Measurements from ENCODE around the gene GPI. TPM values are rescaled to one million over a fixed set of nuclear protein-coding genes. Genes with fewer than 3 reads are reported as not detected.

GPI gene
- total and polyA plus RNA-seq, 2 donors (not counting 3 experiments of a cell fraction or from before 2014, with no cell fraction given): 131 to 273 TPM

DNA sequence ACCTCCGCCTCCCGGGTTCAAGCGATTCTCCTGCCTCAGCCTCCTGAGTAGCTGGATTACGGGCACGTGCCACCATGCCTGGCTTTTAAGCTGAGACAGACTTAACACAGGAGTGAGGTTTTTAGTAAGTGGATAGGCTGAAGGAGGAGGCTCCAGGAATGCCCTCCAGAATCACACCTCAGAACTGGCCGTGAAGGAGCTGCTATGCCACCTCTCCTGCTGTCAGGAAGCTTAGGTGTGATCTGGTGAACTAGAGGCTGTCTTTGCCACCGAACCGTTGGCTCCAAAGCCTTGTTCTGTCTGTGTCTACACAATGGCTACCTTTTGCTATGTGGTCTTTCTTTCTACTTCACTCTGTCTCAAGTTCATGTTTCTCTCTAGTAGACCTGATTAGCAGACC lies 43.4 kb downstream of the GPI start:
- CTCF ChIA-PET: no interaction called here
- H3K9ac ChIP-seq (replicated peaks; ENCODE audit: extremely low read depth, insufficient read depth, low read length): no peak overlapping the region
- H3K4me3 ChIP-seq (replicated peaks in 1 of 3; ENCODE audit: insufficient read depth in 1 of 3, low read depth in 1 of 3, low read length in 3 of 3): no peak overlapping the region
- H3K27ac ChIP-seq (ENCODE audit: insufficient read depth, low read depth, low read length): no peak overlapping the region
- H3K36me3 ChIP-seq (ENCODE audit: control insufficient read depth in 2 of 2, extremely low read depth in 1 of 2, insufficient read depth in 2 of 2, low read length in 2 of 2): peaks cover 0 to 8% of the 10 kb centered on the region in 2 experiments
- no peaks in the 10 kb centered on the region for H3K9me1 ChIP-seq (replicated peaks; ENCODE audit: control insufficient read depth, extremely low read depth, insufficient read depth, low read length)
- BruUV-seq (replicated peaks): no TSS peak
- DNase-seq (ENCODE audit: low read depth, low spot score) (no peak), FAIRE-seq (peak; percentile 56)
- H3K9me3 ChIP-seq (replicated peaks; ENCODE audit: control insufficient read depth, insufficient read depth, low read length): no peaks in the 10 kb centered on the region
- H3K79me2 ChIP-seq (ENCODE audit: control insufficient read depth, insufficient read depth, low read length): peaks cover 14% of the 10 kb centered on the region
- H2AFZ ChIP-seq (ENCODE audit: low read depth, low read length): no peak overlapping the region
- dilution Hi-C loops (cut with MboI; ENCODE audit: extremely low pct_ligation_motif_present, low sequenced_read_pairs): no loop called here
- POLR2A ChIA-PET: no interaction called here
- H3K27me3 ChIP-seq (ENCODE audit: control insufficient read depth in 2 of 2, insufficient read depth in 2 of 2, low read length in 2 of 2): no peaks in the 10 kb centered on the region
- H3K4me1 ChIP-seq (ENCODE audit: control insufficient read depth, extremely low read depth, insufficient read depth, low read length): peaks cover 7% of the 10 kb centered on the region
- TF ChIP-seq EZH2 (IDR thresholded peaks at IDR 0.05; ENCODE audit: borderline replicate concordance, low read depth, low read length, severe bottlenecking) (no peak), MYC (IDR thresholded peaks at IDR 0.05; ENCODE audit: low read depth, low read length) (no peak), JUN (IDR thresholded peaks at IDR 0.05; ENCODE audit: borderline replicate concordance, insufficient read depth, insufficient read length, low read depth) (no peak), FOS (IDR thresholded peaks at IDR 0.05; ENCODE audit: borderline replicate concordance, insufficient read depth, low read length) (no peak), POLR2A (IDR thresholded peaks at IDR 0.05; ENCODE audit: low read depth, low read length) (no peak), GATA2 (IDR thresholded peaks at IDR 0.05; ENCODE audit: insufficient read depth, insufficient read length, low read depth, low read length) (no peak)
- TF ChIP-seq, protein P1, sequence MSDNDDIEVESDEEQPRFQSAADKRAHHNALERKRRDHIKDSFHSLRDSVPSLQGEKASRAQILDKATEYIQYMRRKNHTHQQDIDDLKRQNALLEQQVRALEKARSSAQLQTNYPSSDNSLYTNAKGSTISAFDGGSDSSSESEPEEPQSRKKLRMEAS (IDR thresholded peaks at IDR 0.05; ENCODE audit: insufficient read depth, insufficient read length): no peak
- TF ChIP-seq, protein P2, sequence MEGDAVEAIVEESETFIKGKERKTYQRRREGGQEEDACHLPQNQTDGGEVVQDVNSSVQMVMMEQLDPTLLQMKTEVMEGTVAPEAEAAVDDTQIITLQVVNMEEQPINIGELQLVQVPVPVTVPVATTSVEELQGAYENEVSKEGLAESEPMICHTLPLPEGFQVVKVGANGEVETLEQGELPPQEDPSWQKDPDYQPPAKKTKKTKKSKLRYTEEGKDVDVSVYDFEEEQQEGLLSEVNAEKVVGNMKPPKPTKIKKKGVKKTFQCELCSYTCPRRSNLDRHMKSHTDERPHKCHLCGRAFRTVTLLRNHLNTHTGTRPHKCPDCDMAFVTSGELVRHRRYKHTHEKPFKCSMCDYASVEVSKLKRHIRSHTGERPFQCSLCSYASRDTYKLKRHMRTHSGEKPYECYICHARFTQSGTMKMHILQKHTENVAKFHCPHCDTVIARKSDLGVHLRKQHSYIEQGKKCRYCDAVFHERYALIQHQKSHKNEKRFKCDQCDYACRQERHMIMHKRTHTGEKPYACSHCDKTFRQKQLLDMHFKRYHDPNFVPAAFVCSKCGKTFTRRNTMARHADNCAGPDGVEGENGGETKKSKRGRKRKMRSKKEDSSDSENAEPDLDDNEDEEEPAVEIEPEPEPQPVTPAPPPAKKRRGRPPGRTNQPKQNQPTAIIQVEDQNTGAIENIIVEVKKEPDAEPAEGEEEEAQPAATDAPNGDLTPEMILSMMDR (IDR thresholded peaks at IDR 0.05; ENCODE audit: extremely low read depth in 1 of 2, insufficient read depth in 1 of 2, low read depth in 1 of 2, low read length in 2 of 2): no peak
- H4K20me1 ChIP-seq (replicated peaks; ENCODE audit: control insufficient read depth, extremely low read depth, insufficient read depth, low read length): no peaks in the 10 kb centered on the region
- intact Hi-C loops (cut with micrococcal nuclease): no loop called here
- H3K4me2 ChIP-seq (ENCODE audit: insufficient read depth, low read length): no peak overlapping the region
